K562 (cell line): ENCODE data around the gene LRGUK. TPM values are rescaled to one million over a fixed set of nuclear protein-coding genes. Genes with fewer than 3 reads are reported as not detected.

Source experiments
- ARNT ChIP-seq, 2 experiments: fragments of 450-650 bp; IDR thresholded peaks; 2 replicates each; pipeline ENCODE4 v1.6.1; 2016; ENCODE audit warnings: mild to moderate bottlenecking in 1 of 2
- CBX3 ChIP-seq, 2 experiments: IDR thresholded peaks; 1 replicate in 1 of 2; 2 replicates in 1 of 2; pipeline ENCODE4 v1.6.1; 2012; ENCODE audit warnings: inconsistent platforms in 2 of 2, low read length in 2 of 2, borderline replicate concordance in 1 of 2, control low read depth in 1 of 2
- CCAR2 ChIP-seq: fragments of 200-400 bp; formaldehyde crosslinking; IDR thresholded peaks from 2 replicates; pipeline ENCODE4 v1.6.1; 2017; ENCODE audit warnings: mild to moderate bottlenecking, low read depth, low read length
- COPS2 ChIP-seq: fragments of 450-650 bp; conservative IDR thresholded peaks from 2 replicates; pipeline ENCODE4 v1.6.1; 2016; ENCODE audit warnings: mild to moderate bottlenecking, moderate library complexity
- CREB1 ChIP-seq, 2 experiments: sonication (generic) in 1 of 2; formaldehyde crosslinking in 1 of 2; IDR thresholded peaks; 2 replicates each; pipeline versions ENCODE4 v1.6.1 to v1.8.0; 2012 to 2022; ENCODE audit warnings: inconsistent platforms in 1 of 2, mild to moderate bottlenecking in 1 of 2, missing genetic modification reagents in 1 of 2, moderate library complexity in 1 of 2
- CREM ChIP-seq: IDR thresholded peaks from 2 replicates; pipeline ENCODE4 v1.6.1; 2014; ENCODE audit warnings: antibody characterized with exemption, low read depth
- EP300 ChIP-seq: IDR thresholded peaks from 2 replicates; pipeline ENCODE4 v1.6.1; 2012; ENCODE audit warnings: low read length, improper control_type of control experiment
- ESRRA ChIP-seq: fragments of 450-650 bp; IDR thresholded peaks from 2 replicates; pipeline ENCODE4 v1.6.1; 2014; ENCODE audit warnings: low read depth, mild to moderate bottlenecking, moderate library complexity, borderline replicate concordance
- HDAC1 ChIP-seq, 2 experiments: fragments of 450-650 bp; IDR thresholded peaks; 2 replicates each; pipeline ENCODE4 v1.6.1; 2016 to 2017; ENCODE audit warnings: inconsistent platforms in 1 of 2, mild to moderate bottlenecking in 1 of 2, moderate library complexity in 1 of 2
- JUND ChIP-seq, 2 experiments: IDR thresholded peaks; 2 replicates in 1 of 2; 3 replicates in 1 of 2; pipeline ENCODE4 v1.6.1; 2011; ENCODE audit warnings: borderline replicate concordance in 2 of 2, low read depth in 2 of 2, low read length in 2 of 2, improper control_type of control experiment in 1 of 2, missing biosample characterization in 1 of 2, missing genetic modification characterization in 1 of 2, missing genetic modification reagents in 1 of 2
- KHSRP ChIP-seq: fragments of 450-650 bp; IDR thresholded peaks from 2 replicates; pipeline ENCODE4 v1.6.1; 2017
- MAZ ChIP-seq, 2 experiments: fragments of 450-650 bp in 1 of 2; sonication (generic) in 1 of 2; formaldehyde crosslinking; IDR thresholded peaks in 1 of 2; conservative IDR thresholded peaks in 1 of 2; 2 replicates each; pipeline versions ENCODE4 v1.4.0 to v1.5.0; 2020; ENCODE audit warnings: mild to moderate bottlenecking in 1 of 2, missing genetic modification reagents in 1 of 2
- RAD21 ChIP-seq, 2 experiments: fragments of 250-450 bp in 1 of 2; fragments of 450-650 bp in 1 of 2; sonication (Bioruptor Pico) in 1 of 2; formaldehyde crosslinking in 1 of 2; IDR thresholded peaks in 1 of 2; conservative IDR thresholded peaks in 1 of 2; 2 replicates each; pipeline versions ENCODE4 v1.4.0 to v1.8.0; 2020 to 2022; ENCODE audit warnings: mild to moderate bottlenecking in 2 of 2, moderate library complexity in 1 of 2
- SMARCC2 ChIP-seq: fragments of 450-650 bp; IDR thresholded peaks from 2 replicates; pipeline ENCODE4 v1.6.1; 2017; ENCODE audit warnings: antibody characterized with exemption, moderate library complexity, mild to moderate bottlenecking, low read depth
- SOX6 ChIP-seq: fragments of 450-650 bp; IDR thresholded peaks from 2 replicates; pipeline ENCODE4 v1.6.1; 2014; ENCODE audit warnings: mild to moderate bottlenecking
- SP2 ChIP-seq: IDR thresholded peaks from 2 replicates; pipeline ENCODE4 v1.6.1; 2011; ENCODE audit warnings: mild to moderate bottlenecking, low read depth, low read length, moderate library complexity; ENCODE audit not compliant: poor library complexity, severe bottlenecking; ENCODE audit errors: extremely low read depth
- TOE1 ChIP-seq, 2 experiments: fragments of 450-650 bp in 1 of 2; sonication (generic) in 1 of 2; formaldehyde crosslinking in 1 of 2; IDR thresholded peaks; 2 replicates each; pipeline versions ENCODE4 v1.7.1 to v1.8.0; 2016 to 2022; ENCODE audit warnings: borderline replicate concordance in 2 of 2, mild to moderate bottlenecking in 2 of 2, antibody characterized with exemption in 1 of 2, inconsistent platforms in 1 of 2, low read depth in 1 of 2, missing genetic modification reagents in 1 of 2, moderate library complexity in 1 of 2
- ZBTB7A ChIP-seq: IDR thresholded peaks from 2 replicates; pipeline ENCODE4 v1.6.1; 2011; ENCODE audit warnings: low read depth, mild to moderate bottlenecking, low read length, moderate library complexity, borderline replicate concordance; ENCODE audit not compliant: control insufficient read depth
- ZEB2 ChIP-seq: fragments of 450-650 bp; IDR thresholded peaks from 2 replicates; pipeline ENCODE4 v1.6.1; 2016
- ZNF175 ChIP-seq: fragments of 200-800 bp; sonication (Bioruptor generic); IDR thresholded peaks from 2 replicates; pipeline ENCODE4 v1.6.1; 2016; ENCODE audit warnings: low read depth, mild to moderate bottlenecking, missing genetic modification characterization, missing compliant biosample characterization
- ZNF354B ChIP-seq: fragments of 250-450 bp; sonication (Bioruptor Pico); IDR thresholded peaks from 2 replicates; pipeline ENCODE4 v1.4.0; 2020
- ZNF507 ChIP-seq: conservative IDR thresholded peaks from 2 replicates; pipeline ENCODE4 v1.6.1; 2017; ENCODE audit warnings: missing genetic modification characterization, missing compliant biosample characterization
- polyA plus RNA-seq, 8 experiments: library from polyadenylated mRNA; depleted of rRNA in 4 of 8; stranded (reverse) in 5 of 8; unstranded in 3 of 8; fragments of >200 nt; fragmentation: Nextera tagmentation in 2 of 8; fragmentation: Illumina TruSeq in 1 of 8; extraction: Ambion mirVana in 2 of 8; extraction: Trizol in 1 of 8; gene quantifications; 2 replicates each; pipeline versions ENCODE4 v1.2.1 to v1.2.3, GENCODE V29; 2011 to 2014; ENCODE audit warnings: inconsistent platforms in 1 of 8, missing spikeins in 1 of 8
- total RNA-seq, 7 experiments: library from RNA; depleted of rRNA in 6 of 7; stranded (reverse); fragments of >200 nt in 6 of 7; fragmentation: Illumina TruSeq in 2 of 7; extraction: Trizol in 2 of 7; gene quantifications; 2 replicates each; pipeline versions ENCODE4 v1.2.1 to v1.2.3, GENCODE V29; 2011 to 2021; ENCODE audit warnings: low replicate concordance in 1 of 7
- TF ChIP-seq, protein P1 (sequence below): sonication (generic); IDR thresholded peaks from 2 replicates; pipeline ENCODE4 v1.6.1; 2016
- TF ChIP-seq, protein P2 (sequence below): fragments of 250-450 bp; sonication (Bioruptor Pico); IDR thresholded peaks from 2 replicates; pipeline ENCODE4 v1.8.0; 2022; ENCODE audit warnings: inconsistent platforms, mild to moderate bottlenecking, moderate library complexity, borderline replicate concordance

LRGUK gene
- total and polyA plus RNA-seq, 9 of the 15 experiments (the other 6 are each of a cell fraction or from before 2014, with no cell fraction given): 0.04 to 0.33 (median 0.18) TPM

DNA sequence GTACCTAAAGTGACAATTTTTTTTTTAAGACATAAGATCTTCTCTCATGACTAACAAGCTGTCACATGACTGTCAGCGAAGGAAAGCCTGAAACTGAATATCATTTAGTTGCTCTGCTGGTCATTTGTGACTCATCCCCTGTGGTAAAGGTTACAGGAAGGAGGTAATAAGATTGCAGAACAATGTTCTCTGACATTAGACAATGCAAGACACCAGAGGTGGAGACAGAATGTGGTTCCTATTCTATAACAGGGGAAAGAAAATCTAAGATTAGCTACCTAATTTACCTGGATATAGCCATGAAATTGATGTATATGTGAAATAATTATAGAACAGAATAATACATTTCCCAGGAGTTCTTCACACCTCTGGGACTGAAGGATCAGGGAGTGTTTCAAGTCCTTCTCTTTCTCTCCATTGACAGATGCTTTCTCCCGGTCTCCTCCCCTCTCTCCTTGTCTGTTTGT, 47.7 kb downstream of the LRGUK start (continued):
- peak; percentile 77 for TF ChIP-seq ZEB2
- TF ChIP-seq JUND (IDR thresholded peaks at IDR 0.05; ENCODE audit: borderline replicate concordance, low read depth, low read length): peak; percentile 98
- peak; percentile 99 for TF ChIP-seq JUND (tag; IDR thresholded peaks at IDR 0.05; ENCODE audit: borderline replicate concordance, low read depth, low read length)
- TF ChIP-seq KHSRP: no peak
- no peak for TF ChIP-seq SP2
- TF ChIP-seq RAD21 (CRISPR knock-in tag; conservative IDR thresholded peaks at IDR 0.05 in 1 of 2, IDR thresholded peaks at IDR 0.05 in 1 of 2): 0 out of 4 replicates have a peak, but pooled peaks of 1 of the 2 experiments have one; percentile 8
- TF ChIP-seq, protein P1, sequence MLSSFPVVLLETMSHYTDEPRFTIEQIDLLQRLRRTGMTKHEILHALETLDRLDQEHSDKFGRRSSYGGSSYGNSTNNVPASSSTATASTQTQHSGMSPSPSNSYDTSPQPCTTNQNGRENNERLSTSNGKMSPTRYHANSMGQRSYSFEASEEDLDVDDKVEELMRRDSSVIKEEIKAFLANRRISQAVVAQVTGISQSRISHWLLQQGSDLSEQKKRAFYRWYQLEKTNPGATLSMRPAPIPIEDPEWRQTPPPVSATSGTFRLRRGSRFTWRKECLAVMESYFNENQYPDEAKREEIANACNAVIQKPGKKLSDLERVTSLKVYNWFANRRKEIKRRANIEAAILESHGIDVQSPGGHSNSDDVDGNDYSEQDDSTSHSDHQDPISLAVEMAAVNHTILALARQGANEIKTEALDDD: peak; percentile 92
- TF ChIP-seq CBX3 (IDR thresholded peaks at IDR 0.05; ENCODE audit: borderline replicate concordance in 1 of 2, low read length in 2 of 2): no peak; a peak in 1 of 3 replicates
- TF ChIP-seq CREM: peak; percentile 62; the same call in 1 of the 2 replicates
- peak; percentile 95 for TF ChIP-seq TOE1 (IDR thresholded peaks at IDR 0.05; ENCODE audit: borderline replicate concordance)
- TF ChIP-seq TOE1 (CRISPR knock-in tag; IDR thresholded peaks at IDR 0.05; ENCODE audit: borderline replicate concordance, low read depth): no peak
- peak in 1 of 2 experiments; percentile 19; a peak in 1 of 4 replicates for TF ChIP-seq MAZ (CRISPR knock-in tag; conservative IDR thresholded peaks at IDR 0.05 in 1 of 2, IDR thresholded peaks at IDR 0.05 in 1 of 2)
- TF ChIP-seq CCAR2: no peak
- no peak for TF ChIP-seq ZBTB7A
- TF ChIP-seq ZNF507 (tag): no peak
- TF ChIP-seq ARNT (IDR thresholded peaks at IDR 0.05): 0 out of 4 replicates have a peak, but pooled peaks of 1 of the 2 experiments have one; percentile 45
- TF ChIP-seq HDAC1 (IDR thresholded peaks at IDR 0.05): no peak
- 0 out of 2 replicates have a peak, but pooled peaks have one; percentile 18 for TF ChIP-seq ZNF354B (CRISPR knock-in tag)
- TF ChIP-seq, protein P2, sequence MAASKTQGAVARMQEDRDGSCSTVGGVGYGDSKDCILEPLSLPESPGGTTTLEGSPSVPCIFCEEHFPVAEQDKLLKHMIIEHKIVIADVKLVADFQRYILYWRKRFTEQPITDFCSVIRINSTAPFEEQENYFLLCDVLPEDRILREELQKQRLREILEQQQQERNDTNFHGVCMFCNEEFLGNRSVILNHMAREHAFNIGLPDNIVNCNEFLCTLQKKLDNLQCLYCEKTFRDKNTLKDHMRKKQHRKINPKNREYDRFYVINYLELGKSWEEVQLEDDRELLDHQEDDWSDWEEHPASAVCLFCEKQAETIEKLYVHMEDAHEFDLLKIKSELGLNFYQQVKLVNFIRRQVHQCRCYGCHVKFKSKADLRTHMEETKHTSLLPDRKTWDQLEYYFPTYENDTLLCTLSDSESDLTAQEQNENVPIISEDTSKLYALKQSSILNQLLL: no peak
- TF ChIP-seq COPS2: no peak
- TF ChIP-seq SOX6: peak; percentile 92
- TF ChIP-seq SMARCC2: 0 out of 2 replicates have a peak, but pooled peaks have one; percentile 57
- TF ChIP-seq CREB1 (IDR thresholded peaks at IDR 0.05): no peak
- TF ChIP-seq CREB1 (CRISPR knock-in tag; IDR thresholded peaks at IDR 0.05): 0 out of 2 replicates have a peak, but pooled peaks have one; percentile 24
- TF ChIP-seq ESRRA: peak; percentile 81; the same call in 1 of the 2 replicates
- 0 out of 2 replicates have a peak, but pooled peaks have one; percentile 4 for TF ChIP-seq EP300
- peak; percentile 89 for TF ChIP-seq ZNF175
